Coronary artery (tissue), 2 donors: ENCODE results near the gene TBCCD1.

Experiments used
- DNase-seq: peaks from one replicate; pipeline ENCODE4 v3.0.0-alpha.2; 2017; ENCODE audit warnings: low spot score
- H3K27ac ChIP-seq, 2 donors: fragments of 200-600 bp; sonication (generic); one replicate each; pipeline ENCODE4 v1.5.1; 2016 to 2019
- H3K4me3 ChIP-seq: fragments of 200-600 bp; sonication (generic); 2 replicates; pipeline ENCODE4 v1.5.1; 2016; ENCODE audit warnings: mild to moderate bottlenecking, moderate library complexity
- TF ChIP-seq, protein P1 (sequence below): fragments of 200-600 bp; sonication (generic); IDR thresholded peaks from one replicate; pipeline ENCODE4 v1.5.1; 2019; ENCODE audit warnings: antibody characterized with exemption

The TBCCD1 gene

DNA sequence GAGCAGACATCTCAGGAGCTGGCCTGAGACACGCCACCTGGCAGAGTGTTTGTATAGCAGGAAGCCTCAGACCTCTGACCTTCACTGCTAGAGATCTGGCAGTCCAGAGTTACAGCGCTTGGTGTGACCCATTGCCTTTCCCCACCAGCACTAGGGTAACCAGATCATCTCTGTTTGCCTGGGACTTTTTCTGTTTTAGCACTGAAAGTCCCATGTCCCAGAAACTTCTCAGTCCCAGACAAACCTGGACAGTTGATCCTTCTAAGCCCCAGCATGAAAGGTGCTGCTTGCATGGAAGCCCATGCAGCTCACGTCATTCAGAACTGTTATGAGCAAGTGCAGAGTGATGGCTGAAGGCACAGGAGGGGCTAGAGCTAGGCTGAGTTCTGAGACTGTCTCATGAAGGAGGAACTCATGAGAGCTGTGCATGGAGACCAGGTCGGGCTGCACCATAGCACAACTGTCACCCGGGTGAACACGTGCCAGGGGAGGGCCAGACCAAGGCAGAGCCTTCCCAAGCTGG, 27.5 kb upstream of the TBCCD1 start:
- TF ChIP-seq, protein P1, sequence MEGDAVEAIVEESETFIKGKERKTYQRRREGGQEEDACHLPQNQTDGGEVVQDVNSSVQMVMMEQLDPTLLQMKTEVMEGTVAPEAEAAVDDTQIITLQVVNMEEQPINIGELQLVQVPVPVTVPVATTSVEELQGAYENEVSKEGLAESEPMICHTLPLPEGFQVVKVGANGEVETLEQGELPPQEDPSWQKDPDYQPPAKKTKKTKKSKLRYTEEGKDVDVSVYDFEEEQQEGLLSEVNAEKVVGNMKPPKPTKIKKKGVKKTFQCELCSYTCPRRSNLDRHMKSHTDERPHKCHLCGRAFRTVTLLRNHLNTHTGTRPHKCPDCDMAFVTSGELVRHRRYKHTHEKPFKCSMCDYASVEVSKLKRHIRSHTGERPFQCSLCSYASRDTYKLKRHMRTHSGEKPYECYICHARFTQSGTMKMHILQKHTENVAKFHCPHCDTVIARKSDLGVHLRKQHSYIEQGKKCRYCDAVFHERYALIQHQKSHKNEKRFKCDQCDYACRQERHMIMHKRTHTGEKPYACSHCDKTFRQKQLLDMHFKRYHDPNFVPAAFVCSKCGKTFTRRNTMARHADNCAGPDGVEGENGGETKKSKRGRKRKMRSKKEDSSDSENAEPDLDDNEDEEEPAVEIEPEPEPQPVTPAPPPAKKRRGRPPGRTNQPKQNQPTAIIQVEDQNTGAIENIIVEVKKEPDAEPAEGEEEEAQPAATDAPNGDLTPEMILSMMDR = no peak
- H3K4me3 ChIP-seq = no peak overlapping the region
- H3K27ac ChIP-seq = no peak overlapping the region
- DNase-seq = no peak

DNA sequence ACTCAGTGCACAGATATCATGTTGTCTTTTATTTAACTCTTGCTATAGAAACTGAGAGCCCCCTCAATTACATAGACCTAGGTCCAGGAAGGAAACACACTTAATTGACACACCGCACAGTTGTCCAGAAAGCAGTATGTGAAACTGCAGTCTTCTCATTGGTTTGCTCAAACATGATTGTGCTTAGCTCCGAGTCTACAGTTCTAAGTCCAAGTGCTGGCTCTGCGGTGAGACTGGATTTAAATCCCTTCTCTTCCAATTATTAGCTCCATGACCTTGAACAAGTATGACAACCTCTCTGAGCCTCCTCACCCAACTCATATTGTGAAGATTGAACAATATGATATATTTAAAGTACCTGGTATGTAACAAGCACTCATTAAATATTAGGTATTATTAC, 26.7 kb upstream of the TBCCD1 start:
- no peak overlapping the region for H3K4me3 ChIP-seq
- no peak for DNase-seq
- H3K27ac ChIP-seq = no peak overlapping the region
- TF ChIP-seq, protein P1 = no peak

DNA sequence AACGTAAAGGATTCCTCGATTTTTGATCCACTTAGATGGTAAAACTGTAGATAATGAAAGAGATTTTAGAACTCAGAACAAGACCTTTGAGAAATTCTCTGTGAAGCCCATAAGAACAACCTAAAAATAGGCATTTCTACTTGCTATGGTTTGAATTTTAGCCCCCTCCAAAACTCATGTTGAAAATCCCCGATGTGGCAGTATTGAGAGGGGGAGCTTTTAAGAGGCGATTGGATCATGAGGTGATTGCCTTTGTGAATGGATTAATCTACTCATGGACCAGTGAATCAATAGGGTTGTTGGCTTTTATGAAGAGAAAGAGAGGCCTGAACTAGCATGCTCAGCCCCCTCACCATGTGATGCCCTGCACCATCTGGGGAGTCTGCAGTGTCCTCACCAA, 25.5 kb upstream of the TBCCD1 start:
- no peak overlapping the region for H3K4me3 ChIP-seq
- DNase-seq = no peak
- H3K27ac ChIP-seq = no peak overlapping the region
- TF ChIP-seq, protein P1 = no peak

DNA sequence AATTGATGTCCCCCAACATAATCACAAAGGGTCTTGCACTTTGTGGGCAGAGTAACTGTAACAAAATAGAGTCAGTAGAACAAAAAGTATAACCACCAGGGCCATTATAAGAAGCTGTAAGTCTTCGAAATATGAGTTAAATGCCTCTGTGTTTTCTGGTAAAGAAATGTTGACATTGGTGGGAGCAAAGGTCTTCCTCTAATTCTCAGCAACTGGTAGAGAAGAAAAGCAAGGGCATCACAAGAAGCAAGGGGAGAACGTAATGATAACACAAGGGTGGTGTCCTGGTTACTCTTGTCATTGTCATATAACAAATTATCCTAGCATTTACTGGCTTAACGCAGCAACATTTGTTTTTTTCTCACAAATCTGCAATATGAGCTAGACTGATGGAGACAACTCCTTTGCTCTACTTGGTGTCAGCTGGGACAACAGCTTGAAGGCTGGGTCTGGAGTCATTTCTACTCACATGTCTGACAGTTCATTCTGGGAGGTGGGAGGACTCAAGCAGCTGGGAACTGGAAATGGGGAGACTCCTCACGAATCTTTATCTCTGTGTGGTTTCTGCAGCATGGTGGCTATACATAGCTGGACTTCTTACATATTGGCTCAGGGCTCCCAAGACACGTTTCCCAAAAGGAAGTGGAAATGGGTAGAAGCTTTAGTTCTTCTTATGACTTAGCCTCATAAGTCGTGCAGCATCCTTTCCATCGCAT, 23.6 kb upstream of the TBCCD1 start:
- H3K27ac ChIP-seq = no peak overlapping the region
- DNase-seq = no peak
- TF ChIP-seq, protein P1 = no peak

GRCh38 chr3:186589856-186590579, 22.9 kb upstream of the TBCCD1 start:
- DNase-seq = no peak
- TF ChIP-seq, protein P1 = no peak
- Histone ChIP-seq H3K4me3 (no peak overlapping the region), H3K27ac (no peak overlapping the region)

More for the DNA sequence above, 23.6 kb upstream of the TBCCD1 start:
- H3K4me3 ChIP-seq = no peak overlapping the region

- DNase-seq = no peak
- TF ChIP-seq, protein P1 = no peak
- no peak overlapping the region for H3K27ac ChIP-seq
These were observed 22.0 kb upstream of the TBCCD1 start for GRCh38 chr3:186589121-186589520.

More at GRCh38 chr3:186589121-186589520, 22.0 kb upstream of the TBCCD1 start:
- no peak overlapping the region for H3K4me3 ChIP-seq
